ENCODE data around the gene TAF1B.
"Not testable (repeated sequence)": the region's sequence is repeated elsewhere in the genome, so short reads cannot be mapped to it uniquely, and the experiment has no call there.

Gene TAF1B

DNA sequence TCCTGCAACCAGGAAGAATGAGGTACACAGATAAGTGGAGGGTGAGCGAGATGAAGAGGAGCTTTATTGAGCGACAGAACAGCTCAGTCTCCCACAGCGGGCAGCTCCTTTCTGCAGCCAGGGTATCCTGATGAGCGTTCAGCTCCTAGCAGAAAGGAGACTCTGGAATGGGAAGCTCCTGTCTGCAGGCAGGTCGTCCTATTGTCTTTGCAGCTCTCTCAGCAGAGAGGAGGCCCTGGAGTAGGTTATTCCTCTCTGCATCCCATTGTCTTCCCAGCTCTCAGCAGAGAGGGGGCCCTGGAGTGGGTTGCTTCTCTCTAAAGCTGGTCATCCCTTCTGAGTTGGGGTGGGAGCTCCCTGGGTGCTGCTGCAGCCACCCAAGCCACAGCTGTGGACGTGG, 41.2 kb downstream of the TAF1B start:
- DNase-seq (ENCODE audit: low read depth in 2 of 2) = no peak

DNA sequence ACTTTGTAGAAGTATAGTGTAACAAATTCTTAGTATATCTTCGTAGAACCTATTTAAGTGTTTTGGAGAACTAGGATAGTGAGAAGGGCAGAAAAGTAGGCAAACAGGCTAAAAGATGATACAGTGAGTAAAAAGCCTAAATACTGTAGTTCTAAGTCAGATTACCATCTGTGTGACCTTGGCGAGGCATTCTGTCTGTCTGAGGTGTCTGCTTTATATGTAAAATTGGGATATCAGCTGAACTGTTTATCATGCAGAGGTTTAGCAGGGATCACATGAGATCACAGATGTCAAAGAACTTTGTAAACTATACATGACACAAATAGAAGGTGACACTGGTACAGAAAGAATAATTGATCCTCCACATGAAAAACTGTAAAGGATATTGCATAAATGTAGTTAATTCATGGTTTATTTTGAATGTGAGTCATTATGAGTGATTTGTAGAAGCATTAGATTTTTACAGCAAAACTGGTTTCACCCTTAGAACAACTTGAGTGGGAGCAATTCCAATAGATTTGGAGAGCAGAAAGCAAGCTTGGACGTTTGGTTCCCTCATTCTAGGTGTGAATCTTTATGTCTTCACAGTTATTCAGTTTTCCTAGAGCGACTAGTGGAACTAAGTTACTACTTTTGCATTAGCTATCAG, 41.9 kb downstream of the TAF1B start:
- no peak for DNase-seq (ENCODE audit: low read depth in 2 of 2)

DNA sequence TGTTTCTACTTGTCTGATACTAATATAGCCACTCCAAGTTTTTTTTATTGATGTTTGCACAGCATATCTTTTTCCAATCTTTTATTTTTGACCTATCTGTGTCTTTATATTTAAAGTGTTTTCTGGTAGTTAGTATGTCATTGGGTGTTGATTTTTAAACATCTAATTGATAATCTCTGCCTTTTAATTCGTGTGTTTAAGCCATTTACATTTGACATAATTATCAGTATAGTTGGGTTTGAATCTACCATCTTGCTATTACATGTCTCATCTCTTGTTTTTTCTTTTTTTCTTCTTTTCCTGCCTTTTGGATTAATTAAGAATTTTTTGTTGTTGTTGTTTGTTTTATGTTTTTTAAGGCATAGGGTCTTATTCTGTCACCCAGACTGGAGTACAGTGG, 44.2 kb downstream of the TAF1B start:
- DNase-seq (ENCODE audit: low read depth in 2 of 2) = no peak

DNA sequence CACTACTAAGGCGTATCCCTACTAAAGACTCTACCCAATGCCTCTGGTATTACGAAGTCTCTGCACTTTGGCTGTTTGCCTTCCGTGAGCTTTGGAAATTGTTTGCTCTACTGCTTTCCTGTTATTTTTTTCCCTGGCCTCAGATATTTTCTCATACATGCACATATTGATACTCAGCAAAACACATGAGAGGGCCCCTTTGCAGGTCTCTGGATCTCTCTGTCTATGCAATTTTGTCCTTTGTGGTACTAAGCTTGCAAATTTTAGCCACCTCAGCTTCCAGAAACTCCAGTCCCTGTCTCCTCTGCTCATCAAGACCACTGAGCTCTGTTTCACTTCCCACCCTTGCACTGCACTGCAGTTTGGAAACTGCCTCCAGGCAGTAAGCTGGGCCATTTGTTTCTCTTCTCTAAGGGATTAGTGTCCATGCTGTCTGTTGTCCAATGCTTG, 46.6 kb downstream of the TAF1B start:
- DNase-seq (ENCODE audit: low read depth in 2 of 2) = no peak

DNA sequence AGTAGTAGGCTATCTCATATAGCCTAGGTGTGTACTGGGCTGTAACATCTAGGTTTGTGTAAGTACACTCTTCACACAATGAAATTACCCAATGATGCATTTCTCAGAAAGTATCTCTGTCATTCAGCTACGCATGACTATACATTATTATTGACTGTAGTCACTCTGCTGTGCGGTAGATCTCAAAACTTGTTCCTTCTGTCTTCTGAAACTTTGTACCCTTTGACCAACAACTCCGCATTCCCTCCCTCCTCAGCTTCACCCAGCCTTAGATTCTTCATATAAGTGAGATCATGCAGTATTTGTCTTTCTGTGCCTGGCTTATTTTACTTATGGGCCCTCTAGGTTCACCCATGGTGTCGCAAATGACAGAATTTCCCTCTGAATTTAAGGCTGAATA, 49.0 kb downstream of the TAF1B start:
- DNase-seq (ENCODE audit: low read depth in 2 of 2) = no peak

DNA sequence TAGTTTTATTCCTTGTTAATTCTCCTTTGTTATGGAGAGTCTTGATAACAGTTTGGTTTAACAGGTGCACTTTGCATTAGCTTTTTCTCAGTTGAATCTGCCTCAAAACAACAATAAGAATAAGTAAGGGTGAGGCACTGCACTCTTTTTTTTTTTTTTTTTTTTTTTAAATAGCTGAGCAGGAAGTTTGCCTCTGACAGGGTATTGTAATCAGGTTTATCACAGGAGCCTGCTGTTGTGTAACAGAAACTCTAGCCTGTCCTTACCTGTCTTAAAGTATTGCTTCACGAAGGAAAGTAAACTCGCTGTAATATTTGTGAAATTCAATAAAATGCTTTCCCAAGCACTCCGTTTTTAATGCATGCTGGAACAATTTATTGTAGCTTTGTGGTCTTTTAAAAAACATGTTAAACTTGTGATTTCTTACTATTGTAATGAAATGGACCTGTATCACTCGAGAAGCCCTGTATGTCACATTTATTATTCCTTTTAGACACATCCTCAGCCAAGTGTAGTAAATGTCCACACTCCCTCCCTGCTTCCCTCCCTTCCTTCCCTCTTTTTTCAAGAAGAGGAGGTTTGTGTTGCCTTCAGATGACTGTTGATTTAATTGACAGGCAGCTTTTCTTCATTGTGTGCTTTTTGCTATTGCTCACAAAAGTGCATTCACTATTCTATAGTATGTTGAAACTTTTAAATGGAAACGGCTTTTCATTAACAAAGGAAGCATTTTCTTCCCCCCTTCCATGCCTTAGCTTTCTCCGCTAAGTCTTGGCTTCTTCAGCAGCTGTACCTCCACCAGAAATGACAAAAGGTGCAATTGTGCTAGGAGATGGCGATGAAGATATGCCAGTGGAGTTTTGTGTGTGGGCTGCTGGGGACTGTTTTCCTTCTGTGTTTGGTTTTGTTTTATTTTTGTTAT, 52.7 kb downstream of the TAF1B start:
- no peak for DNase-seq (ENCODE audit: low read depth in 2 of 2)

DNA sequence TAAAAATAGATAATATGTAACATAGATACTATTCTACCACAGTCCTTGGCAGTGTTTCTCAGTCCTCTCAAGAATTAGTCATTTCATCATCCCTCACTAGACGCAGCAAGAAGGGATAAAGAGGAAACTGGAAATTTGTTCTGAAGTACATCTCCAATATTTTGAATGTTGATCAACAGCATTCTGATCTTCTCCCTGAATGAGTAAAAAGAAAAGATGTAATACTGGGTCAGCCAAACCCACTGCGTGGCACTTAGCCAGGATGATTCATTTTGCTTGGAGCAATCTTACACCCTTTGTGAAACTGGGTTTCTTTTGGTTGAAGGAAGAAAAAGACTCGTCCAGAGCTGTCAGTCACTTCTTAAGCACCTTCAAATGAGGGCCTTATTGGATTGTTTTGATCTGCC, 54.1 kb downstream of the TAF1B start:
- peak in 1 of 2 donors; percentile 0 for DNase-seq (ENCODE audit: low read depth in 2 of 2)

DNA sequence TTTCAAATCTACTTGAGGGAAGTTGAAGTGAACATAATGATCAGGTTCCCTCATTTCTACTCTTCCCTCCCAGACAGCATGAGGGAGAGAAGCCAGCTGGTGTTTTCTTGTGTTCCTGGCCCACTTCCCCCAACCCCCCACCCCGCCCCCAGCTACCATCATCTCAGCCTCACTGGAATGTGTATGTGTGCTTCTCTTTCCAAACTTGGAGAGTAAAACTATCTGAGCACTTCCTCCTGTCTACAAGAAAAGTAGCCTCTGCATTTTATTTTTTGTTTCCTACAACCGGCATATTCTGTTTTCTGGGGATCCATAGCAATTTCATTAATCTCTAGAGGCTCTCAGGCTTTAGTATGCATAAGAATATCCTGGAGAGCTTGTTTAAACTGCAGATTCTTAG, 54.6 kb downstream of the TAF1B start:
- no peak for DNase-seq (ENCODE audit: low read depth in 2 of 2)

DNA sequence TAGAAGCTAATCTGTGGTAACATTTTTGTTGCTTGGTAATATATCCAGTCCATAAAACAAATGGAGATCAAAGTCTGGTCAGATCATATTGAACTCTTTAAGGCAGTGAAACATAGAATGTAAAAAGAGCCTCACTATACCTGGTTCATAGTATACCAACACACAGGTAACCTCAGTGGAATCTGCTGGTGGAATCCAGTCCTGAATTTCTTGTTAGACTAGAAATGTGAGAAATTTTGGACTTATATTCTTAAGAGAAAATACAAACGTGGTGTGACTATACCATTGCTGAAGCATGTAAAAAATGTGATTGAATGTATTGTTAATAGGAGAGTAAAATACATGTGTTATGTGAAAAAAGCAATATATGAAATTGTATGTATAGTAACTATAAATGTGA, 62.1 kb downstream of the TAF1B start:
- no peak for DNase-seq (ENCODE audit: low read depth in 2 of 2)

DNA sequence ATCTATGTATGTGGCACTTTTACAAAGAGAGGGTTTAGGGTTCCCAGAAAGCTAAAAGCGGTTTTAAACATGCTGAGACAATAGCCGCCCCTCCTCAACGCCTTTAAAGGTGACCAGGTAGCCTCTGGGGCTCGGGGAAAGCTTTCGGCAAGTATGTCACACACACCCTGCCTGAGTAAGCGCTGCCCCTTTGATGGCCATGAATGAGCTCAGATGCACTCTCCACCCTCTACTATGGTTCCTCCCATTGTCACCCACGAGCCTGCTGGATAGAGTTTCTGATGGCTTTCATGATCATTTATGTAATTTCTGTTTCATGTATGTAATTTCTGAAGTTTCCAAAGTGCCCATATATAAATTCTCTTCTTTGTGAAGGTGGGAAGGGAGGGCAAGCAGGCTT, 64.1 kb downstream of the TAF1B start:
- no peak for DNase-seq (ENCODE audit: low read depth in 2 of 2)

DNA sequence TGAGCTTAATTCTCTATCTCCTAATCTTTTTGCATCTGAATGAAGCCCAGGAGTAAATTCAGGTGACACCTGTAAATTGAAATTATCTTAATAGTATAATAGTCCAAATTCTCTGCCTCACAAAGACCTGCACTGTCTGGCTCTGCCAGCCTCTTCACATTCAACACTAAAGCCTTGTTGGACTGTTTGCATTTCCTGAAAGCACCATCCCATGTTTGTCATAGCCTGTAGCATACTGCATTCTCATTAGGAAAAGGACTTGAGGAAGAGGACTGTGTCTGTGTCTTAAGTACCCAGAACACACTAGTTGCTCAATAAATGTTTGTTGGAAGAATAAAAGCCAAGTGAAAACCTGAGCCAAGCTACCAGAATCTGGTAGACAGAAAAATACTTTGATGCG, 65.4 kb downstream of the TAF1B start:
- no peak for DNase-seq (ENCODE audit: low read depth in 2 of 2)

DNA sequence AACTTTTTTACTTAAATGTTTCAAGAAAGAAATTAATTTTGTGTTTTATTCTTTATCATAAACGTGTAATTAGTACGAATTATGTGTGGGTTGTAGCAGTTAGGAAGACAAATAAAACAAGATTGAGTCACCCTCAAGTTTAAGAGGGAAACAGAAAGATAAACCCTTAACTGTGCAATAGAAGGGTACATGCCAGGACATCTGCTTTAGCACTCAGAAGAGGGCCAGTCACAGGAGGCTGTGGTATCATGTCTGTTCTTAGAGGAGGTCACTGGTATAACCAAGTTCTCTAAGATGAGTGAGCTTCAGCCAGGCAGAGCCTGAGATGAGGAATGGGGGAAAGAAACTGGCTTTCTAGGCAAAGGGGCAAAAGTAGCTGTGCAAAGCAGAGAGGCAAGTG, 65.8 kb downstream of the TAF1B start:
- no peak for DNase-seq (ENCODE audit: low read depth in 2 of 2)

DNA sequence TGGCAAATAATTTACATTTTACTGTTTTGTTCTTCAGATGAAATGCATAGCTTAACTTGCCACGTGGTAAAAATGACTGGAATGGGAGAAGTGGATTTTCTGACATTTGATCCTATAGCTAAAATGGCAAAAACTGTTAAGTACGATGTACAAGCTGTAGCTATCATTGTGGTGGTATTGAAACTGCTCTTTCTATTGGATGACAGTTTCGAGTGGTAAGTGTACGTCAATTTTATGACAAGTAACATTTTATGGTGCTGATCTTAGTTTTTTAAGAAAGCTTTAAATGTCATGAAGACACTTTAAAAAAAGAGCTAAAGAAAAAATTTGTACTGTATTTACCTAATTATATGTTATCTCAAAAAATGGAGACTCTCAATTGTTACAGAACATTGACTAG, 67.4 kb downstream of the TAF1B start:
- DNase-seq (ENCODE audit: low read depth in 2 of 2) = no peak

DNA sequence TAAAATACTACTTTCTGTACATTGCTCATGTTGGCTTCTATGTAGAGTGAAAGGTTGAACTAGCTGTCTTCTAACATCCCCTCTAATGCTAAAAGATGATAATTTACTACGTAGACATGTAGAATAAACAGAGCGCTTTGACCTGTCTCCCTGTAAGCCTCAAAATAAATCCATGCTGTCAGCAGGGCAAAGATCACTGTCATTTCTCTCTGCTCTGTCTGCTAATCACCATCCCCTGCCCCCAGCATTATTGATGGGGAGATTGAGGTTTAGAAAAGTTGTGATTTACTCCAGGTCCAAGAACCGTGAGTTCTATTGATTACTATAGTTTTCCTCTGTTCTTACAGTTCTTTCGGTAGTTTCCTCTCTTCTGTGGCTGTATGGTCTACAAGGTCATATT, 69.2 kb downstream of the TAF1B start:
- no peak for DNase-seq (ENCODE audit: low read depth in 2 of 2)

DNA sequence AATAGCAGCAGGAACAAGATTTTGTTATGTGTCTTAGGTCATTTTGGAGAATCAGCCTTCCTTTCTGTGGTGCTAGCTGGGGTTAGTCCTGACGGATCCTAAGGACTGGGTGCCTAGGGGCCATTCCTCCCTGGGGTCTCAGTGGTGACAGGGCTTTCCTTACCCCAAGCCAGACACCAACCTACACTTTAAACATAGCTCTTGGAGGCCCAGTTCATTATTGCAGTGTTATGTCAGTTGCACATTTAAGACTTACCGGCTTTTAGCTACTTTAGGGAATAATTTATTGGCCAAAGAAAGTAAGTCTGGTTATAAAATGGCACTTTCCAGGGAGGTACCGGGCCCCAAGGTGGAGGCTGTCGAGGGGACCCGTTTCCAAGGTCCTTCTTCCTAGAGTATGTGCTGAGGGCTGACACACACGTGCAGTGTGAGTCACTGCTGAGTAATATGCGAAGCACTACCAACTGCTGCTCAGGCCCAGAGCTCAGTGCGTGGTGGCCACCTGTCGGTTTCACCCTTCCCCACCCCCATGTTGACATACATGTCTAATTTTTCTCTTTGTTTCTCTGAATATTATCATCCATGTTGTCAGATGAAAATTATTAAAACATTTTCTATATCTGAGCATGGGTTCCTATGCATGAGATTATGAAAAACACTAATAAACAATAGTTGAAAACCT, 71.3 kb downstream of the TAF1B start:
- peak in 1 of 2 donors; percentile 15 for DNase-seq (ENCODE audit: low read depth in 2 of 2)

DNA sequence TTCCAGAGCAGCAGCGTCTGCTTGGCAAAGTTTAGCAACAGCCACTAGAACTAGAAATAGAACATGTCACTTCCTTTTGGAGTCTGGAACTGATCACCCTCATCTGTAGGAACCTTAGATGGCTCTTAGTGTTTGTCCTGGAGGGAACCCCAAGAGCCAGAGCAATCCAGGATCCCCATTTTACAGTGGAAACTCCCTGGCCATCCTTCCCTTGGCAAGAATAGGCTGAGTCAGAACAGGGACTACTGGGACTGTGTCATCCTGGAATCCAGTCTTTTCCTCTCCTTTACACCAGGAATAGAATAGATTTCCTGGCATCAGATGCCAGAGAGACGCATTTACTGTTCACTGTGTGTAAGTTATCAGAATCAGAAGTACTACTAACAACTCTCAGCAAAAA, 75.0 kb downstream of the TAF1B start:
- DNase-seq (ENCODE audit: low read depth in 2 of 2) = no peak

DNA sequence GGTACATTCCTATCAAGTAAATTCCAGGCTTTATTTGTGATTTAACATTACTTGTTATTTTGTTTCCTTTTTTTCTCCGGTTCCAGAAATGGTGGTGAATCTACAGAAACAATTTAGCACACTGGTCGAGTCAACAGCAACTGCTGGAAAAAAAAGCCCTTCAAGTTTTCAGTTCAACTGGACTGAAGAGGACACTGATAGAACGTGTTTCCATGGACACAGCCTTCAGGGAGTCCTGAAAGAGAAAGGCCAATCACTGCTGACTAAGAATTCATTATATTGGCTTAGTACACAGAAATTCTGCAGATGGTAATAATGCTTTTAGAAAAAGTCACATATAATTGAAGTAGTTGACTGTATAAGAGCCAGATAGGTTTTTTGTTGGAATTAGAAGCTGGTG, 76.2 kb downstream of the TAF1B start:
- no peak for DNase-seq (ENCODE audit: low read depth in 2 of 2)

DNA sequence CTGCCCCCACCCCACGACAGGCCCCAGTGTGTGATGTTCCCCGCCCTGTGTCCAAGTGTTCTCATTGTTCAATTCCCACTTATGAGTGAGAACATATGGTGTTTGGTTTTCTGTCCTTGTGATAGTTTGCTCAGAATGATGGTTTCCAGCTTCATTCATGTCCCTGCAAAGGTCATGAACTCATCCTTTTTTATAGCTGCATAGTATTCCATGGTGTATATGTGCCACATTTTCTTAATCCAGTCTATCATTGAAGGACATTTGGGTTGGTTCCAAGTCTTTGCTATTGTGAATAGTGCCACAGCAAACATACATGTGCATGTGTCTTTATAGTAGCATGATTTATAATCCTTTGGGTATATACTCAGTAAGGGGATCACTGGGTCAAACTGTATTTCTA, 83.7 kb downstream of the TAF1B start:
- DNase-seq (ENCODE audit: low read depth in 2 of 2) = not testable (repeated sequence)

DNA sequence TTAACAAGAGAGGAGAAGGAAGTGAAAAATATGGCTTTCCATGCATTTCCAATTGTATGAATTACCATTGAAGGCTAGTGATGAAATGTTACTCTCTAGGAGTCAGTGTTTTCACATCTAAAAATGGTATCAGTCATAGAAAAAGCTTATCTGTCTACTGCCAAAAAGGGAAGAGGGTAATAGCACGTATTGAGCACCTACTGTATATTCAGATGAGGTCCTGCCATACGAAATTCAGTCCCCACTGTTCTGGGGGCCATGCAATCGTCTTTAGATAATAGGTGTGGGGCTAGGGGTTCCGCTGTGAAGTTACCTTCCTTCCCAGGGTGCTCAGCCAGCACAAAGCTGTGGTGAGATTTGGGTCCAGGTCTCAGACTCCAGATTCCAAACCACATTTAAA, 94.0 kb downstream of the TAF1B start:
- DNase-seq (ENCODE audit: low read depth in 2 of 2) = no peak

DNA sequence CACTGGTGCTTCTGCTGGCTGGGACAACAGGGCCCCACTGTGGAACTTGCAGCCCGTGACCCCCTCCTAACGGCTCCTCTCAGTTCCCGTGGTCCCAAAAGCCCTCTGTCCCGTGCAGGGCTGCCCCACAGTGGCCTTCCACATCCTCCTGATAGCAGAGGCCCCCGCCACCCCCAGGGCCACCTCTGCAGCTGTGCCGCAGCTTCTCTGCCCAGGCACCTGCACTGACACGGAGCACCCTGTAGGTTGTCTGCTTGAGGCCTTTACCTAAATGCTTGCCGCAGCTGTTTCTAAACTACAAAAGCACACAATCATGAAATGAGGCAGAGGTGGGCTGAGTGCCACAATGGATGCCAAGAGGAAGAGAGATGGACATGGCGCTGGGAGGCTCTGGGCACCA, 94.7 kb downstream of the TAF1B start:
- DNase-seq (ENCODE audit: low read depth in 2 of 2) = no peak

DNA sequence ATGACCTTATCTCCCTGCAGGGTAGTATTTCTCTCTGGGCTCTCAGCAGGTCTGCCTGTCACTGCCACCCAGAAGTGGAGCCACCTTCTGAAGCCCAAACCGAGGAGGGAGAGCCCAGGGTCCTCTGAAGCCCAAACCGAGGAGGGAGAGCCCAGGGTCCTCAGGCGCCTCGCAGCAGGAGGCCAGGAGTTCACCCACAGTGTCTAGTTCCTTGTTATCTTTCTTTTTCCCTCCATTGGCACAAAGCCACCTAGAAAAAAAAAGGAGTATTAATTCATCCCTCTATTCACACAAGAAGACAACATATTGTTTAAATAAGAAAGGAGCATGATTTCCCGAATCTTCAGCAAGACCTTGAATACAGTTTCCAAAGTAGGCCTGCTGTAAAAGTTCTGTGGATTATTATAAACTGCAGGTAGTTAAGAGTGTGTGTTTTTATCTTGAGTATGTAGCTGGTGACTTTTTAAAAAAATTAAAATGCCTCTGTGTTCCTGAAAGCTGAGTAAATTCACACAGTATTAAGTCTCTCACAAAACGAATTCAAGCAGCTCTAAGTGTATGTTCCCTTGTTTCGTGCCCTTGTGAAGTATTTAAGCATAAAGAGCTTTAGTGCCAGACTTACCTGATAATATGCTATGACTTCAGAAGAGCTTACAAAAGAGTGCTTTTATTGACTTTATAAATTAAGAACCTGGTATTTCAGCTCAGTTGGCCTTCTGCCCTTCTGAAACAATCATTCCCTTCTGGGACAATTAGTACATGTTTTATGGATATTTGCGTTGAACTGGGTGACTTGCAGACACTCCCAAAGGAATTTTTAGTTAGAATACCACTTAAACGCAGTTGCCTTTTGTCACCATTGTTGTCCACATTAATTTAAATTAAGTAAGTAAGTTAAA, 96.6 kb downstream of the TAF1B start:
- no peak for DNase-seq (ENCODE audit: low read depth in 2 of 2)

Data from stimulated activated CD4-positive, alpha-beta T cell treated with anti-CD3 and anti-CD28 coated beads, Interleukin-1b, Interleukin-23, amount 100 ng/mL, for 1 hour (primary cell).